GM12801 (cell line): Measurements from ENCODE around the gene SALL3.

Experiments used
- CTCF ChIP-seq: IDR thresholded peaks from one replicate; pipeline ENCODE4 v1.5.1; 2011; ENCODE audit warnings: control low read depth; ENCODE audit not compliant: insufficient read length; ENCODE audit errors: extremely low read depth

SALL3 gene

GRCh38 chr18:79047556-79048244 is 68.1 kb downstream of the SALL3 start:
- no peak for TF ChIP-seq CTCF

GRCh38 chr18:79048245-79048632 is 68.6 kb downstream of the SALL3 start:
- no peak for TF ChIP-seq CTCF

DNA sequence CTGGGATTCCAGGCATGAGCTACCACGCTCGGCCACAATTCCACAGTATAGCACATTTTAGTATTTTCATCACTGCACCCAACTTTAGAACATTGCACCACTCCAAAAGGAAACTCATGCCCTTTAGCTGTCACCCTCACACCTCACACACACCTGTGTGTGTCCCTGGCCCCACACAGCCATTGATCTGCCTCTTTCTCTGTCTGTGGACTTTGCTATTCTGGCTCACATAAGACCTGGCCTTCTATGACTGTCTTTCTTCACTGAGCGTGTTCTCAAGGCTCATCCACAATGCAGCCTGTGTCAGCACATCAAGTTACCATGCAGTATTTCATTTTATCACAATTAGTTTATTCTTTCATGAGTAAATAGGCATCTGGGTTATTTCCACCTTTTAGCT is 69.9 kb downstream of the SALL3 start:
- no peak for TF ChIP-seq CTCF
